Embryonic facial prominence (tissue), 1 donor: ENCODE data around the gene ATG5.

Experiments
- DNase-seq: peaks from one replicate; pipeline ENCODE4 v3.0.0-alpha.2; 2016; ENCODE audit errors: extremely low spot score

Gene ATG5

DNA sequence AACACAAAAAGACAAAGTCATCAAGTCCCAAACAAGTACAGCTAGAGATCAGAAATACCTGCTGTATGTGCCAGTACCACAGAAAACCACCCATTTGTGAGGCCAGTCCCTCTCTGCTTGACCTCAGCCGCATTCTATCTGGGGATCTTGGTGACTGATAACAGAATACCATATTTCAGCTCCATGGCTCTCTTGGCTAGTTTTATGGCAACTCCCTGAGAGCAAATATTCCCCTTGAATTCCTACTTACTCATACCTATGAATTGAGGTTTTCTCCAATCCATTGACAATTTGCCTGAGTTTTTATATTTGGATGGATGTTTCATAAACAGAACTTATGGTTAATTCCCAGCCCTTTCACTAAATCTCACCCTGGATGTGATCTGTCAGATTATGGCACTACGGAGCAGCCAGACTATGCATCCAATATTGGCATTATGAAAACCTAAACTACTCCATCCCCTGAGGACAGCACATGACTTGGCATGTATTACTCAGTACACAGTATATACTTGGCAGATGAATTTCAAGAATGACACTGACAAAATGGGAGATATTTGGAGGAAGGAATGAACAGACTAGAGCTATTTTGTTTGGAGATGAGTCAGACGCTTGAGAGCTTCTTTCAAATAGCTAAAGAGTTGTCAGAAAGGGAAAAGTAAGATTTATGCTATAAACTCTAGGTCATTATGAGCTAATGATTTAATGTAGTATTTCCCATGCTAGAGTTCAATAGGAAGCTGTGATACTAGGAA lies 143.7 kb downstream of the ATG5 start:
- no peak for DNase-seq

DNA sequence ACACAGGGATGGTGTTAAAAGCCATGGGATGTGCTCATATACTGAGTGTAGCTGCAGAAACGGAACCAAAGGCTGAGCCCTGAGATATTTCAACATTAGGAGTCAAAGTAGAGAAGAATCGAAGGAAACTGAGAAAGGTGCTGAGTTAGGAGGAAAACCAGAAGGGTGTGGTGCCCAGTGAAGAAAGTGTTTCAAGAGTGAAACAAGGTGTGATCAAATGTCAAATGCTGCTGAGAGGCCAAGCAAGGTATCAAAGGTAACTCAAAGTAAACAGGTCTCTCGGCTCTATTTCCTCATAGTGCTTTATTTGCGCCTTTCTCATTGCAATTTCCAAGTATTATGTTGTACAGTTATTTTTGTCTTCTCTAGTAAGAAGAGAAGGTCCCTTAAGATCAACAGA lies 145.4 kb downstream of the ATG5 start:
- DNase-seq: no peak

DNA sequence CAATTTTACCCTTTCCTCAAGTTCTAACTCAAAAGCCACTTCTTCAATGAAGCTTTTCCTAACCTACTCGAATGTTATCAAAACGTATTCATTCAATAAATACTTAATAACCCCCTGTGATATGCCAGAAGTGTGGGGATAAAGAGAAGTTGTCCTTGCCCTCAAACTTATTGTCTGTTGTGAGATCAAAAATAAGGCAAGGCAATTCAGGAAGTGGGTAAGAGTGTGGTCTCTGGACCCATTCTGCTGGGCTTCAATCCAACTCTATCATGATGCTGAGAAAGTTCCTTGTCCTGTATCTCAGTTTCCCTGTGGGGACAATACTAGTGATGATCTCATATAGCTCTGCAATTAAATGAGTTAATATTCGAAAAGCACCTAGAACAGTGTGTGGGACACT lies 146.7 kb downstream of the ATG5 start:
- DNase-seq: no peak

DNA sequence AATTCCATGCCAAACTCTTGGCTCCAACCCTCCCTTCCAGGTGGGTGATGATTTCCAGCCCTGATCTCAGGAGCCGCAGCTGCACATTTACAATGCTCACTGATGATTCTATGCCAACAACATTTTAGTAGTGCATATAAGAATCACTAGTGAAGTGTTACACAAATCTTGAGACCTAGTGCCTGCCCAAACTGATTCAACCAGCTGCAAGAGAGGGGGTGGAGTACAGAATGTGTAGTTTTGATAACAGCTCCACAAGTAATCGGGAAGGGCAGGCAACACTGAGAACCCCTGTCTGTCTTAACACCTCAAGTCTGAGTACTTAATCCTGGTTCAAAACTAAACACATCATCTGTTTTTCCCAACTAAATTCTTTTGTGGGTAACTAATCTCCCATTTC lies 147.8 kb downstream of the ATG5 start:
- no peak for DNase-seq

DNA sequence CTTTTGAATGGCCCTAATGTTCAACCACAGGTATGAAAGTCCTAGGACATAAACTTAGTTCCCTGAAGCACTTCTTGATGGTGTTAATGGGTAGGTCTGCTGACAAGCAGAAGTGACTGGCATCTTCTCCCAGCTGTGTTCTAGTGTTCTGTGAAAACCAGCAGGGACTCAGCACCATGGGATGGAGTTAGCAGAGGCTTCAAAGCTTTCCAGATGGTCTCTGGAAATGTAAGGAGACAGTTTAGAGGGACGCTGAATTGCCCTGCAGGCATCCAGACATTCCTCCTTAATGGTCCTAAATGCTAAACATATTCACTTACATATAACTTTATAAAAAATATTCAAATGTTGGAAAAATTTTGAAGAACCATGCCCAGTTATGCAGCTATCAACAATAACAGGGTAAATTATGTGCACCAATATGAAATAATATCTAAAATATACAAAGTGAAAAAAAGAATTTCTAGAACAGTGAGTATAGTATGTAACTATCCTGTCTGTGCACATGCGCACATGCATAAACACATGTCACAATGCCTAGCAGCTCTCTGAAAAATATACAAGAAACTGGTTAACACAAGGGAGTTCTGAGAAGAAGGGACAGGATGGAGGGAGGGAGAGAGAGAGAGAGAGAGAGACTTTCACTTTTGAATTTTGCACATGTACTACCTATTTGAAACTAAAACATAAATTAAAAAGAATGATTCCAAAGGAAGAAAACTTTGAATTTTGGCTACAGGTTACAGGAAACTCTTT lies 152.3 kb downstream of the ATG5 start:
- no peak for DNase-seq

DNA sequence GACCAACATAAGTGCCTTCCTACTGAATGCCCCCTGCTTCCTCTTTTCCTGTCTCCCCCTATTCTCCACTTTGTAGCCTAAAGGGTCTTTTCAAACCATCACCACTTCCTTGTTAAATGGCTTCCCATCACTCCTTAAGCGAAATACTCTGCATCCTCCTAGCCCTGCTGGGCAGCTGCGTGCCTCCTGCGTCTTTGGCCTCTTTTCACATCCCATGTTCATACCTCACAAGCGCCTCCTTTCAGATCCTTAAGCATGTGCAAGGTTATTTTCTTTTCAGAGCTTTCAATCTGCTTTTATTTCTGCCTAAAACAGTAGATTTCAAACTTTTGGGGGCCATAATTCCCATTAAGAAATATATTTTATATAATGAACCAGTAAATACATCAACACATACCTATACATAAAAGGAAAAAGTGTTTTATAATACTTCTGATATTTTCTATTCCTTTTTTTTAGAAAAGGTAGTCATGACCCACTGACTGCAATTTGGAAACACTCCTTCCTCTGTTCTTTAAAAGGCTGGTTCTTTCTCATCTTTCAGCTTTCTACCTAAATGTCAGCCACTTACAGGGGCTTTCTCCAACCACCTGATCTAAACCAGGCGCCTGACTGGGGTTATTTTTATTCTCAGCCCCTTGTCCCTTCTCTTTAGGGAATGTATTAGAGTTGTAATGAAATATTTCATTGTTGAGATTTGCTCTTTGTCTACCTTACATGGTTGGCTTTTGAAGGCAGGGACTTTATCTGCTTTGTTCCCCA lies 155.3 kb downstream of the ATG5 start:
- DNase-seq: no peak

DNA sequence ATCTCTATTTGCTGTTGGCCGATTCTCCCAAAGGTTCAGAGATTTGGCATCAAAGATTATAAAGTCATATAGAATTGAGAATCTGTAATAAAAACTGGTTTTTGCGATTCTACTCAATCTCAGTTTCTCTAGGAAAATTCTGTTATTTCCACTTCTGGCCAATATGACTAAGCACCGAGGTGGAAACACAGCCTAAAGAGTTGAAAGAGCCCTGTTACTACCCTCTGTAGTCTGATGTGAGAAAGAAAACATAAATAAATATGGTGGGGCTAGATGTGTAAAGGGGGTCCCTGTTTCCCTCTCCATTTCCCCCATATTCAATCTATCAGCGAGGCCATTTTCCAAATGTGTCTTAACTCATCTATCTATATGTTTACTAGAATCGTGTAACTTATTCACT lies 156.0 kb downstream of the ATG5 start:
- no peak for DNase-seq

DNA sequence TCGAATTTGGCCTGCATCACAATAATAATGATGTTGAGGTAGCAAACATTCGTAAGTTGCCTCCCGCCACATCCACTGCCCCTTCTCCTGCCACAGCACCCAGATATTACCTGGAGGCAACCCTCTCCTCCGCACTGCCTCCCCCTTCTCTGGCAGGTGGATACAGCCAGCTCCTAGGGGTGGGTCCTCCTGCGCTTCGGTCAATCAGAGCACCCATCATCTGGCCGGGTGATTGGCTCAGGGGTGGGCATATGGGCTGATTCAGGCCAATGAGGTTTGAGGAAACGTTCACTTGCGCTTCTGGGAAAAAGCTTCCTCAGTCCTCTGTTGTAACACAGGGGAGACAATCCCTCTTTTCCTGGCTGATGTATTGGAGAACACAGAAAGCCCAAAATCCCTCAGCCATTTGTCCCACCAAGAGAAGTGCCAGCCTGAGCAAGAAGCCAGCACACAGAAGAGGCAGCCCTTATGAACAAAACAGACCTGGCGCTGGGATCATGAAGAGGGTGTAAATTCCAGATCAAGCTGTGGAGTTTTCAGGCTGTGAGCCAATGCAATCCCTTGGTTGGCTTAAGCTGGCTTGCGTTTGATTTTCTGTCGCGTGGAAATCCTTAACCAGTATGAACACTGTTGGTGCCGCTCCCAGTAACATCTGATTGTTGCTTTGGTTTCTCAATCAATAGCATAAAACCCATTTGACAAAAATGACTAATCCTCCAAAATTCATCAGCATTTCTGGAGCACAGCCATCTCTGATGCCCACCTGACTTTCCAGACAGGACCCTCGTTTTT lies 157.3 kb downstream of the ATG5 start:
- no peak for DNase-seq

DNA sequence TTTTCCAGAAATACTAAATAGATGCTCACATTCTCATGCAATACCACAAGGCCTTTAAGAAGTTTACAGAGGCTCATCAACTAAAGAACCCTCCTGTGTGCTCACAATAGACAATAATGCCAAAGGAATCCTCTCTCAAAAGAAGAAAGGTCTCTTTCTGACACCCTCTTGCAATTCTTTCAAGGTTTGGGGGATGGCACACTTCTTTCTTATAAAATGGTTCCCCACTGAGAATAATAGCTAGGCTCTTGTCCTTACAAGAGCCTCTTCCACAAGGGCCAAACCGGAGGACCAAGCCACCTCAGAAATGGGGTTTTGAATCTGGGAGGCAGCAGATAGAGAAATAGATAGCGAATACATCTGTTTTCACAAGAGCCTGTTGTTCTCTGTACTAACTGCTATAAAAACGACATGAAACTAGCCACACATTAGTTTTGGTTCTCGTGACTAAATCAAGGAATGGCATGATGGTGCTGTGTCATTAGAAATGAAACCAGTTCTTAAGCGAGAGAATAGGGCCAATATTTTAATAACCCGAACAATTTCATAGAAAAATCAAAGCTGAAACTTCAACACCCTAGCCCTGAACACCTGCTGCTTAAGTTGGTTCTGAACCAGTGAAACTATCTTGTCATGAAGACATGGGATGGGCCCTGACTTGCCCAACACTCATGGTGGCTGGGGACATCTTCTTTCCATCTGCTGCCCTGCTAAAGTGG lies 158.3 kb downstream of the ATG5 start:
- no peak for DNase-seq

DNA sequence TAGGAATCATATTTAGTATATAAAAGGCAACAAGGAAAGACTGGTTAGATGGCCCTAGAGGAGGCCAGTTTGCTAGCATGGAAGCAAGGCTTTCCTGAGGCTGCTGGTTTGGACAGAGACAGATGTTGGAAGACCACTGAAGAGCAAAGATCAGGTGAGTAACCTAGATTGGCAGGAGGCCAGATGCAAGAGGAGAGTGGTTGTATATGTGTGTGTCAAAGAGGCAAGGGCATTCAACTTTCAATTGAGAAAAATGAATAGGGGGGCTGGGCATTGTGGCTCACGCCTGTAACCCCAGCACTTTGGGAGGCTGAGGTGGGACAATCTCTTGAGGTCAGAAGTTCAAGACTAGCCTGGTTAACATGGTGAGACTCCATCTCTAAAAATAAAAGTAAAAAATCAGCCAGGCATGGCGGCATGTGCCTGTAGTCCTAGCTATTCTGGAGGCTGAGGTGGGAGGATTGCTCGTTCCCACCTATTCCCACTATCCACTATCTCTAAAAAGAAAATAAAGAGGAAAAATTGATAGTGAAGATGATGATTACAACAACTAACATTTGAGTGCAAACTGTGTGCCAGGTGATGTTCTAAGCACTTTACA lies 159.6 kb downstream of the ATG5 start:
- DNase-seq: no peak

DNA sequence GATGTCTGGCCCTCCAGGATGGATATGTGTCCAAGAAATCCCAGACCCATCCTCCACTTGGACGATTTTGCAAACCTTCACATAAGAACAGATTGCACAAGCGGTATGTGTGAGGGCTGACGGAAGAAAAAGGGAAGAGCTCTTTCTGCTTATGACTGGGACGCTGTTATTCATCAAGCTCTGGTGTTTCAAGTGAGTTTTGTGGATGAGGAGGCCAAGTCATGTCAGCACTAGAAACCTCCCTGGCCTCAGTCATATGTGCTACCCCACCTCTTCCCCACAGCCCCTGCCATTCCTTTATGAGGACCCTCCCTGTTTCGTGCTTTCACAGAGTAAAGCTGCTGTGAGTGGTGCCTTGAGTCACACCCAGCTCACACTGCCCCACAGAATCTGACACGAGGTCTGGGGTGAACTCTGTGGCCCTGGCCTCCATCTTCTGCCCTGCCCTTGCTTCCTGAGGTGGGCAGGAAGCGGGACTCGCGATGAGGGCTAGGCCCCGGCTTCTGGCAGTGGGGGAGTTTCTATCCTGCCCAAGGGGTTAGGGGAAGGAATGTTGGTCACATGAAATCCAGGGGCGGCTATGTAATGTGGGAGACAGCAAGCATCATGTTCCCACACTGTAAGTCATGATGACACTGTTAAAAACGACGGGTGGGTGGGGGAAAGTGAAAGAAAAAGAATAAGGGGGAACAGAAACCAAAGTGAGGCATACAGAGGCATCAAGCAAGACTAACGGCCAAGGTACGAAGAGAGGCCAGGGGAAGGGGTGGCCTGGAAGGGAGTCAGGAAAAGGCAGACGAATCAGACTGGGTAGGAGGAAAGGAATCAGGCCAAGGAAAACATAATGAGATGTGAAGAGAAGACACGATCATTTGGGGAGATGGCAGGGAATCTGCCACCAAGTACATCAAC lies 161.3 kb downstream of the ATG5 start:
- DNase-seq: no peak

DNA sequence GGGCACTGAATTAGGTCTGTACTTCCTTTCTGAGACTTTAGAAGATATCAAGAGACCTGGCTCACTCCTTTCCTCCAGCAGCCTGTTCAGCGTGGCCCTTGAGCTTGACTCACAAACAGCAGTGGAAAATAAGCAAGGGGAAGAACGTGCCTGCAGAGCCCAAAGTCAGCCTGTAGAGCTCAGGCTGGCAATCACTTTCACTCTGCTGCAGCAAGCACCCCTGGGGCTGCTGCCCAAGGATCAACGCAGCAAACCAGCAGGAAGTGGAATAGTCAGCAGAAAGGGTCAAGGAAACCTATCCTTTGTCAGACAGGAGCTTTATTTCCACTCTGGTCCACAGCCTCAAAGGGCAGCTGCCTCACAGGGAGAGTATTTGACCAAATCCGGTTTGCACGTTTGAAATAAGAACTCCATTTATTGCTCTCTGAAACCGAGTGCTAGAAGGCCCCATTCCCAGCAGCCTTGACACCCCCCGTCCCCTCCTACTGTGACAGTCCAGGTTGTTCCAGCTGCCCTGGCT lies 162.1 kb downstream of the ATG5 start:
- DNase-seq: no peak

DNA sequence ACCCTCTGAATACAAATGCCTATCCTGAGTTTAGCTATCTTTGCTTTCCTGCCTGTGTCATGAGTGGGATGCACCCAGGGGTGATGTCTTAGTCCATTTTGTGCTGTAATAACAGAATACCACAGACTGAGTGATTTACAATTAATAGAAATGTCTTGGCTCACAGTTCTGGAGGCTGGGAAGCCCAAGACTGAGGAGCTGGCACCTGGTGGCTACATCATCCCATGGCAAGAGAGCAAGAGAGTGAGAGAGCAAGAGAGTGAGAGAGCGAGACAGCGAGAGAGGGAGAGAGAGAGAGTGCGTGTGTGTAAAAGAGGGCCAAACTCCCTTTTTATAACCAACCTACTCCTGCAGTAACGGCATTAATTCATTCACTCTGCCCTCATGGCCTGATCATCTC lies 162.6 kb downstream of the ATG5 start:
- no peak for DNase-seq

DNA sequence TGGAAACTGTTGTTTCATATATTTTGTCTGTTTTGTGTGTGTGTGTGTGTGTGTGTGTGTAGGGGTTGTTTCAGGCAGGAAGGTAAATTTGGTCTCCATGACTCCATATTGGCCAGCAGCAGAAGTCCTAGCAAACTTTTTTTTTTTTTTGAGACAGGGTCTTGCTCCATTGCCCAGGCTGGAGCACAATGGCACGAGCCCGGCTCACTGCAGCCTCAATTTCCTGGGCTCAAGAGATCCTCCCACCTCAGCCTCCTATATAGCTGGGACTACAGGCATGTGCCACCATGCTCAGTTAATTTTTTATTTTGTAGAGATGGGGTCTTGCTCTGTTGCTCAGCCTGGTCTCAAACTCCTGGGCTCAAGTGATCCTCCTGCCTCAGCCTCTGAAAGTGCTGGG lies 163.7 kb downstream of the ATG5 start:
- no peak for DNase-seq

DNA sequence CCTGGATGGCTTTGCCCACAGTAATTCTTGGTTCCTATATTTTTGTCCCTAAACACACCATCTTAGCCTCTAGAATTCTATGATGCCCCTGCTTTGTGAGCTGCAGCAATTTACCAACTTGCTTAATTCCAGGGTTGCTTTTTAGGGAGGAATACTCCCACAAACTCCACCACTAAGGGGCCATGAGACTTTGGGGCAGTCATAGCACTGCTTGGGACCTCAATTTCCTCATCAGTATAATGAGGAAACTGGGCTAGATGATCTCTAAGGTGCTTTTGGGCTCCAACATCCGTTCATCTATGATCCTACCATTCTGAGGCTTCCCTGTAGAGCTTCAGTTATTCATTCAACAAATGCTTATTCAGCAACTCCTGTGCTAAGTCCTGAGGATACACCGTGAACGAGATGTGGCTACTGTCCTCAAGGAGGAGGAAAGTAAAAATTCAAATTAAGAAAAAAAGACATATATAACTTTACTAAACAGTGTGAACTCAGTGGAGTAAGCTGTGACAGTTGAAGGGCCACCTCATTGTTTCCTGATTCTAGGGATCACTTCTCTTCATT lies 164.2 kb downstream of the ATG5 start:
- DNase-seq: no peak

DNA sequence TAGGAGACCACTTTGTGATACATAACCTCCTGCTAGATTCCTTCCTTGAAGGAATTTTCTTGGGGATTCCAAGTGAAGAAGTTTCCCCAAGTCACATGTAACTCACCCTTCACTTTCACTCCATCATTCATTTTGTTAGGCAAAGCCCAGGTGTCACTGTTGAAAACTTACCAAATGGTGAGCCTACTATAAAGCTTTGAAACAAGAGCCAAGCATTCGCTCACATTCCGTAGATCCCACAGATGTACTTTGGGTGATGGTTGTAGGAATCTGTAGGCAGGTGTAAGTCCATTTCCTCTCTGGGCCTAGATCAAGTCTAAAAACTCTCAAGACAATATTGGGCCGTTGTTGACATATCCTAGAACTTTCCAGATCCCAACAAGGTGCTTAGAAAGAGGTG lies 165.4 kb downstream of the ATG5 start:
- DNase-seq: no peak

DNA sequence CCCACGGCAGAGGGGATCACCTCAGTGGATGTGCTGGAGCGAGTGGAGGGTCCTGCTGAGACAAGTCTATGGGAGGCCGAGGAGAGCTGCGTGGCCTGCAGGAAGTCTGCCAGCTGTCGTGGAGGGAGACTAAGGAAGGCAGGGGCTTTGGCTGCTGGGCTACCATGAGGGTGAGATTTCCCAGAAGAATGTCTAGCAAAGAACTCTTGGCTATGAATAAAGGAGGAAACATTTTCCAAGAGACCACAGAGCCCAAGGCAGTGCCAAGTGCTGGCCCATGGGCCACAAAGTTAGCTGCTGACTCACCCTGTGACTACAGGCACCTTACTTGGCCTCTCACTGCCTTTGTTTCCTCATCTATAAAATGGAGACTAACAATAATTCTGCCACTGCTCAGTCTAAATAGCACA lies 166.0 kb downstream of the ATG5 start:
- no peak for DNase-seq

DNA sequence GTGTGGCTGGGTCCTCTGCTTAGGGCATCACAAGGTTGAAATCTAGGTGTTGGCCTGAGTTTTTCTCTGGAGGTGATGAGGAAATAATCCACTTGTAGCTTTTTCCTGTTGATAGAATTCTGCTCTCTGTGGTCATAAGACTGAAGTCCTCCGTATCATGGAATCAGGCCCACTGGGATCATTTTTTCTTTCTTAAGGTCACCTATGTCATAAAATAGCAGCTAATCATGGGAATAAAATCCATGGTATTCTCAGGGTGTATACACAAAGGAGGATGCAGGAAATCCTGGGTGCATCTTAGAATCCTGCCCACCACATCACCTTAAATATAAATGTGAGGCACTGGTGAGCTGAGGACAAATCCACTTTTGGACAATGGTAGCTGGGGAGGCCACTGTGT lies 166.7 kb downstream of the ATG5 start:
- no peak for DNase-seq

DNA sequence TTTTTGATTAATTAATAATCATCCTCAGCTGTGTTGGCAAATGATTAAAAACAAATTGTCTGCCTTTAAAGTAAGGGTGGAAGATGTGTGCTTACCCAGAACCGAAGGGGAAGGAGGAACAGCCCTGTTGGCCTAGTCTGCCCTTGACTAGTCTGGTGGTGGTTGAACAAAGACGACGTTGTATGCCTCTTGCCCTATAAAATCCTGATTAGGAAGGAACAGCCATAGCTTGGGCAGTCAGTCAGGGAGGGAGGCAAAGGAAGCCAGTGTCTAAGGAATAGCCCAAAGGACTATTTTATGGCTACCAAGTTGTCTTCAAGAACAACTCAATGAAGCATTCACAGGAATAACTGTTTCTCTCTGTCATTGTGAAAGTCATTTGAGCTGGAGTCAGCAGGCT lies 168.7 kb downstream of the ATG5 start:
- DNase-seq: no peak
